ENCODE data around the gene DOK5. TPM values are rescaled to one million over a fixed set of nuclear protein-coding genes. Genes with fewer than 3 reads are reported as not detected.

Gene DOK5
- 14.3 TPM for total RNA-seq
- long read RNA-seq, transcript DOK5-201 (8 exons, 1,963 nt): major isoform, 35 of 37 reads
- long read RNA-seq, partial matches to known transcripts: 1 of 37 reads
- long read RNA-seq, other reads (novel, unspliced or antisense): 1 of 37 reads

GRCh38 chr20:54475334-54476168 lies at the start of gene DOK5:
TSS of gene DOK5 (plus strand) at chr20:54475593. CDS start at chr20:54475947, 354 bp downstream.
- H3K4me3 ChIP-seq: peak within 1 kb of the TSS; percentile 83

DNA sequence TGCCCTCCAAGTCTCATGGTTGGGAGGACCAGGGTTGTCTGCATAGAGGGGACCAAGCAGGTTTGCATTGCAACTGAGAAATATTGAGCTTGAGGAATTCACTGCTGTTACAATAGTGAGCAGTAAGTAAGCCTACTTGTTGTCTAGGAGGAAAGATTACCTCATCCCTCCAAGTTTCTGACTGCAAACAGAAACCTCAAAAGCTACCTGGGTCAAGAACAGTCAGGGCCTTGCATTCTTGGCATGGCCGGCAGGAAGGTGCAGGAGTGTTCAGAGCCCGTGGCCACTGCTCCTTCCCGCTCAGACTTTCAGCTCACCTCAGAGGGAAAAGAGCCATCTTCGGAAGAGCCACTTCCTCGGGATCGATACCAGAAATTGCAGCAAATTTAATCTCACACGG lies 46.0 kb upstream of the DOK5 start:
- no peak for DNase-seq
- no peaks in the 10 kb centered on the region for H3K36me3 ChIP-seq
- H3K27ac ChIP-seq (replicated peaks): no peak overlapping the region
- no peaks in the 10 kb centered on the region for H3K27me3 ChIP-seq (ENCODE audit: low read depth)
- intact Hi-C loops (cut with micrococcal nuclease): no loop called here
- peaks cover 17% of the 10 kb centered on the region for H3K9me3 ChIP-seq (replicated peaks)
- TF ChIP-seq, protein P1, sequence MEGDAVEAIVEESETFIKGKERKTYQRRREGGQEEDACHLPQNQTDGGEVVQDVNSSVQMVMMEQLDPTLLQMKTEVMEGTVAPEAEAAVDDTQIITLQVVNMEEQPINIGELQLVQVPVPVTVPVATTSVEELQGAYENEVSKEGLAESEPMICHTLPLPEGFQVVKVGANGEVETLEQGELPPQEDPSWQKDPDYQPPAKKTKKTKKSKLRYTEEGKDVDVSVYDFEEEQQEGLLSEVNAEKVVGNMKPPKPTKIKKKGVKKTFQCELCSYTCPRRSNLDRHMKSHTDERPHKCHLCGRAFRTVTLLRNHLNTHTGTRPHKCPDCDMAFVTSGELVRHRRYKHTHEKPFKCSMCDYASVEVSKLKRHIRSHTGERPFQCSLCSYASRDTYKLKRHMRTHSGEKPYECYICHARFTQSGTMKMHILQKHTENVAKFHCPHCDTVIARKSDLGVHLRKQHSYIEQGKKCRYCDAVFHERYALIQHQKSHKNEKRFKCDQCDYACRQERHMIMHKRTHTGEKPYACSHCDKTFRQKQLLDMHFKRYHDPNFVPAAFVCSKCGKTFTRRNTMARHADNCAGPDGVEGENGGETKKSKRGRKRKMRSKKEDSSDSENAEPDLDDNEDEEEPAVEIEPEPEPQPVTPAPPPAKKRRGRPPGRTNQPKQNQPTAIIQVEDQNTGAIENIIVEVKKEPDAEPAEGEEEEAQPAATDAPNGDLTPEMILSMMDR (IDR thresholded peaks at IDR 0.05; ENCODE audit: borderline replicate concordance): no peak
- no peak overlapping the region for H3K4me3 ChIP-seq
- no peaks in the 10 kb centered on the region for H3K4me1 ChIP-seq

More at GRCh38 chr20:54475334-54476168, at the start of gene DOK5:
- intact Hi-C loops (cut with micrococcal nuclease): no loop called here
- TF ChIP-seq, protein P1 (IDR thresholded peaks at IDR 0.05; ENCODE audit: borderline replicate concordance): no peak
- DNase-seq: peak; percentile 59
- H3K36me3 ChIP-seq: no peaks in the 10 kb centered on the region
- H3K9me3 ChIP-seq (replicated peaks): no peaks in the 10 kb centered on the region
- H3K27me3 ChIP-seq (ENCODE audit: low read depth): peaks cover 41% of the 10 kb centered on the region
- H3K4me1 ChIP-seq: peaks cover 29% of the 10 kb centered on the region
- H3K27ac ChIP-seq (replicated peaks): peak within 1 kb of the TSS; percentile 55

DNA sequence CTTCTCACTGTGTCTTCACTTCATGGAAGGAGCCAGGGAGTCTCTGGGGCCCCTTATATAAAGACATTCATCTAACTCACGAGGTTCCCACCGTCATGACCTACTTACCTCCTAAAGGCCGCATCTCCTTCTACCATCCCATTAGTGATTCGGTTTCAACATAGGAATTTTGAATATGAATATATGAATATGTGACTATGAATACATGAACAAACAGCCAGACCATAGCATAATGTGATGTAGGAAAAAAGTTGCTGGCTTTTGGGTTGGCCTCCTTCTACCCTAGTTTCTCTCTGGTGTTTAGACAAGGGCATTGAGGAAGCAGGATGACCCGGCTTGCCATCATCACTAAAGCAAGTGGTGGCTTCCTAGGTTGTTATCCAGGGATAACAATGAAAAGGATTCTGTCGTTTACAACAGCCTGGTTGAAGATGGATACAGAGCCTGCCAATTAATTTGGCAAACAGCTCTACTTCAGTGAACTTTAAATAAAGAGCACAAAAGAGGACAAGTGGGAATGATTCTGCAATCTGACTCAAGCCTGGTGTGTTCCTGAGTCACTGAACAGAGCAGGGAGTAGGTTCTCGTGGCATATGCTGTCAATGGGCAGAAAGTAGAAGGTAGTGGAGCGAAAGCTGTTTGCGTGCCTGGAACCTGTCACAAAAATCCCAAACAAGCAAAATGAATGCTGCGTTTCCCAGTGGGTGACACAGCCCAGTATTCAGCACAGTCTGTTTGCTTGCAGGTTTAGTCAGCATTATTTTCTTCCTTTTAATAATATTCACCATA lies 44.0 kb upstream of the DOK5 start:
- no peaks in the 10 kb centered on the region for H3K27me3 ChIP-seq (ENCODE audit: low read depth)
- intact Hi-C loops (cut with micrococcal nuclease): no loop called here
- H3K4me1 ChIP-seq: no peaks in the 10 kb centered on the region

GRCh38 chr20:54432966-54433365 lies 42.4 kb upstream of the DOK5 start:
- TF ChIP-seq, protein P1 (IDR thresholded peaks at IDR 0.05; ENCODE audit: borderline replicate concordance): no peak
- intact Hi-C loops (cut with micrococcal nuclease): no loop called here
- Histone ChIP-seq H3K9me3 (replicated peaks) (no peaks in the 10 kb centered on the region), H3K36me3 (no peaks in the 10 kb centered on the region), H3K4me1 (no peaks in the 10 kb centered on the region), H3K27ac (replicated peaks) (no peak overlapping the region), H3K4me3 (no peak overlapping the region), H3K27me3 (ENCODE audit: low read depth) (no peaks in the 10 kb centered on the region)
- no peak for DNase-seq

More for the DNA sequence above, 44.0 kb upstream of the DOK5 start:
- Histone ChIP-seq H3K27ac (replicated peaks) (no peak overlapping the region), H3K9me3 (replicated peaks) (no peaks in the 10 kb centered on the region), H3K36me3 (no peaks in the 10 kb centered on the region), H3K4me3 (no peak overlapping the region)
- DNase-seq: no peak
- TF ChIP-seq, protein P1 (IDR thresholded peaks at IDR 0.05; ENCODE audit: borderline replicate concordance): no peak

GRCh38 chr20:54433636-54434035 lies 41.8 kb upstream of the DOK5 start:
- no peaks in the 10 kb centered on the region for H3K27me3 ChIP-seq (ENCODE audit: low read depth)
- intact Hi-C loops (cut with micrococcal nuclease): no loop called here
- no peak for DNase-seq
- no peak overlapping the region for H3K4me3 ChIP-seq
- TF ChIP-seq, protein P1 (IDR thresholded peaks at IDR 0.05; ENCODE audit: borderline replicate concordance): no peak
- no peaks in the 10 kb centered on the region for H3K9me3 ChIP-seq (replicated peaks)
- no peaks in the 10 kb centered on the region for H3K36me3 ChIP-seq
- H3K27ac ChIP-seq (replicated peaks): no peak overlapping the region
- H3K4me1 ChIP-seq: no peaks in the 10 kb centered on the region

Data from left ventricle myocardium inferior (tissue), 1 donor.